BLaER1 treated with 17β-estradiol and CSF1 and Interleukin-3, amounts not matched to agents 10 nM and 100 nM (cell line): ENCODE data around the gene KRT78.
"Not testable (repeated sequence)": the region's sequence is repeated elsewhere in the genome, so short reads cannot be mapped to it uniquely, and the experiment has no call there.

Experiments
- H3K27ac ChIP-seq, 11 experiments: shearing (Covaris generic); formaldehyde crosslinking; 2 replicates each; pipeline ENCODE4 v1.8.1; 2022
- H3K27me3 ChIP-seq, 11 experiments: shearing (Covaris generic); formaldehyde crosslinking; 2 replicates each; pipeline ENCODE4 v1.8.1; 2022
- H3K36me3 ChIP-seq, 11 experiments: shearing (Covaris generic); formaldehyde crosslinking; 2 replicates each; pipeline ENCODE4 v1.8.1; 2022
- H3K4me1 ChIP-seq, 10 experiments: shearing (Covaris generic); formaldehyde crosslinking; 2 replicates each; pipeline ENCODE4 v1.8.1; 2022
- H3K4me2 ChIP-seq, 11 experiments: shearing (Covaris generic); formaldehyde crosslinking; 2 replicates each; pipeline ENCODE4 v1.8.1; 2022
- H3K4me3 ChIP-seq, 10 experiments: shearing (Covaris generic); formaldehyde crosslinking; 2 replicates each; pipeline ENCODE4 v1.8.1; 2022
- H3K9ac ChIP-seq, 11 experiments: shearing (Covaris generic); formaldehyde crosslinking; 2 replicates each; pipeline ENCODE4 v1.8.1; 2022
- H3K9me3 ChIP-seq, 11 experiments: shearing (Covaris generic); formaldehyde crosslinking; replicated peaks in 1 of 11; 2 replicates each; pipeline ENCODE4 v1.8.1; 2022
- H4K20me1 ChIP-seq, 11 experiments: shearing (Covaris generic); formaldehyde crosslinking; 2 replicates each; pipeline ENCODE4 v1.8.1; 2022
- Cebpa-rat ChIP-seq, 11 experiments: shearing (Covaris generic); IDR thresholded peaks; 2 replicates each; pipeline ENCODE4 v1.8.1; 2022

KRT78 gene, protein sequence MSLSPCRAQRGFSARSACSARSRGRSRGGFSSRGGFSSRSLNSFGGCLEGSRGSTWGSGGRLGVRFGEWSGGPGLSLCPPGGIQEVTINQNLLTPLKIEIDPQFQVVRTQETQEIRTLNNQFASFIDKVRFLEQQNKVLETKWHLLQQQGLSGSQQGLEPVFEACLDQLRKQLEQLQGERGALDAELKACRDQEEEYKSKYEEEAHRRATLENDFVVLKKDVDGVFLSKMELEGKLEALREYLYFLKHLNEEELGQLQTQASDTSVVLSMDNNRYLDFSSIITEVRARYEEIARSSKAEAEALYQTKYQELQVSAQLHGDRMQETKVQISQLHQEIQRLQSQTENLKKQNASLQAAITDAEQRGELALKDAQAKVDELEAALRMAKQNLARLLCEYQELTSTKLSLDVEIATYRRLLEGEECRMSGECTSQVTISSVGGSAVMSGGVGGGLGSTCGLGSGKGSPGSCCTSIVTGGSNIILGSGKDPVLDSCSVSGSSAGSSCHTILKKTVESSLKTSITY

GRCh38 chr12:52848661-52849255 lies at the start of gene KRT78:
TSS of gene KRT78 (minus strand) at chr12:52848994. CDS start at chr12:52848930, 64 bp downstream.
- Histone ChIP-seq H4K20me1 (no peaks in the 10 kb centered on the region; a peak in 1 of 22 replicates), H3K4me3 (no peak within 1 kb of the TSS), H3K9me3 (no peaks in the 10 kb centered on the region), H3K27ac (no peak within 1 kb of the TSS), H3K9ac (no peak within 1 kb of the TSS), H3K4me2 (peak within 1 kb of the TSS in 4 of 11 experiments; percentile 4 to 46 (median 8); a peak in 4 of 22 replicates), H3K36me3 (no peaks in the 10 kb centered on the region), H3K27me3 (no peaks in the 10 kb centered on the region), H3K4me1 (peaks cover 11 to 24% (median 19%) of the 10 kb centered on the region in 10 experiments; a peak in 17 of 20 replicates)
- no peak for TF ChIP-seq Cebpa-rat (IDR thresholded peaks at IDR 0.05)

- no peak for TF ChIP-seq Cebpa-rat (IDR thresholded peaks at IDR 0.05)
- Histone ChIP-seq H3K9me3 (no peaks in the 10 kb centered on the region), H3K4me1 (no peaks in the 10 kb centered on the region), H3K36me3 (no peaks in the 10 kb centered on the region), H3K27me3 (no peaks in the 10 kb centered on the region), H3K4me3 (no peak overlapping the region), H3K27ac (no peak overlapping the region), H4K20me1 (no peaks in the 10 kb centered on the region), H3K9ac (no peak overlapping the region), H3K4me2 (no peak overlapping the region)
Observed at GRCh38 chr12:52896190-52897100, 47.7 kb upstream of the KRT78 start.

- Histone ChIP-seq H3K4me3 (no peak overlapping the region), H3K9me3 (no peaks in the 10 kb centered on the region), H3K36me3 (no peaks in the 10 kb centered on the region), H3K4me1 (no peaks in the 10 kb centered on the region), H4K20me1 (no peaks in the 10 kb centered on the region), H3K27me3 (no peaks in the 10 kb centered on the region), H3K9ac (no peak overlapping the region), H3K4me2 (no peak overlapping the region), H3K27ac (no peak overlapping the region)
- TF ChIP-seq Cebpa-rat (IDR thresholded peaks at IDR 0.05), result no peak
Observed at GRCh38 chr12:52895726-52896189, 47.0 kb upstream of the KRT78 start.

DNA sequence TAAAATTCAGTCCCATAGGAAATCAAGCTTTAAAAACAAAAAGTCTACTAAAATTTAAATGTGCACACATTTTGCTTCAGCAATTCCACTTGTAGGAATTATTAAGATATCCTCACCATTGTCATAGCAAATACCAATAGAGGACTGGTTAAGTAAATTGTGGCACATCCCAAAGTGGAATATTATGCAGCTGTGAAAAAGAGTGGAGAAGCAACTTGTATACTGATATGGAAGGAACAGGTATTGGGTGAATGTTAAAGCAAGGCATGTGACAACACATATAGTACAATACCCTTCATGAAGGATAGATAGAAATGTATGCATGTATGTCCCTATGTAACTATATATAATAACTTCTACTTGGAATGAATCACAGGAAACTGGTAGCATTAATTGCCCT lies 44.2 kb upstream of the KRT78 start:
- Histone ChIP-seq H3K36me3 (no peaks in the 10 kb centered on the region), H3K9me3 (no peaks in the 10 kb centered on the region), H3K4me1 (no peaks in the 10 kb centered on the region), H4K20me1 (no peaks in the 10 kb centered on the region), H3K27ac (no peak overlapping the region), H3K9ac (no peak overlapping the region), H3K4me2 (no peak overlapping the region), H3K4me3 (no peak overlapping the region), H3K27me3 (no peaks in the 10 kb centered on the region)
- TF ChIP-seq Cebpa-rat (IDR thresholded peaks at IDR 0.05), result no peak

- Histone ChIP-seq H3K27me3 (no peaks in the 10 kb centered on the region), H3K9me3 (no peaks in the 10 kb centered on the region), H3K36me3 (no peaks in the 10 kb centered on the region), H4K20me1 (no peaks in the 10 kb centered on the region), H3K4me2 (no peak overlapping the region), H3K4me1 (no peaks in the 10 kb centered on the region), H3K27ac (no peak overlapping the region), H3K4me3 (no peak overlapping the region), H3K9ac (no peak overlapping the region)
- no peak for TF ChIP-seq Cebpa-rat (IDR thresholded peaks at IDR 0.05)
Observed at GRCh38 chr12:52892207-52892852, 43.5 kb upstream of the KRT78 start.

GRCh38 chr12:52891044-52891443 lies 42.2 kb upstream of the KRT78 start:
- Histone ChIP-seq H3K27ac (no peak overlapping the region), H3K36me3 (no peaks in the 10 kb centered on the region), H3K4me1 (no peaks in the 10 kb centered on the region), H4K20me1 (no peaks in the 10 kb centered on the region), H3K9ac (no peak overlapping the region), H3K27me3 (no peaks in the 10 kb centered on the region), H3K4me2 (no peak overlapping the region), H3K9me3 (no peaks in the 10 kb centered on the region), H3K4me3 (no peak overlapping the region)
- no peak for TF ChIP-seq Cebpa-rat (IDR thresholded peaks at IDR 0.05)

GRCh38 chr12:52890417-52890816 lies 41.6 kb upstream of the KRT78 start:
- Histone ChIP-seq H3K4me1 (no peaks in the 10 kb centered on the region), H3K27me3 (no peaks in the 10 kb centered on the region), H3K36me3 (no peaks in the 10 kb centered on the region), H3K9ac (no peak overlapping the region), H3K27ac (no peak overlapping the region), H3K4me2 (no peak overlapping the region), H3K4me3 (no peak overlapping the region), H3K9me3 (no peaks in the 10 kb centered on the region), H4K20me1 (no peaks in the 10 kb centered on the region)
- TF ChIP-seq Cebpa-rat (IDR thresholded peaks at IDR 0.05), result no peak

GRCh38 chr12:52884526-52885293 lies 35.9 kb upstream of the KRT78 start:
- Histone ChIP-seq H3K27me3 (no peaks in the 10 kb centered on the region), H3K4me1 (peaks cover 0 to 14% (median 8%) of the 10 kb centered on the region in 10 experiments; a peak in 9 of 20 replicates), H3K9ac (no peak overlapping the region), H3K9me3 (no peaks in the 10 kb centered on the region), H3K4me2 (peak overlapping the region in 2 of 11 experiments; percentile 10 to 23; a peak in 2 of 22 replicates), H4K20me1 (no peaks in the 10 kb centered on the region), H3K4me3 (no peak overlapping the region), H3K36me3 (no peaks in the 10 kb centered on the region), H3K27ac (no peak overlapping the region)
- no peak for TF ChIP-seq Cebpa-rat (IDR thresholded peaks at IDR 0.05)

DNA sequence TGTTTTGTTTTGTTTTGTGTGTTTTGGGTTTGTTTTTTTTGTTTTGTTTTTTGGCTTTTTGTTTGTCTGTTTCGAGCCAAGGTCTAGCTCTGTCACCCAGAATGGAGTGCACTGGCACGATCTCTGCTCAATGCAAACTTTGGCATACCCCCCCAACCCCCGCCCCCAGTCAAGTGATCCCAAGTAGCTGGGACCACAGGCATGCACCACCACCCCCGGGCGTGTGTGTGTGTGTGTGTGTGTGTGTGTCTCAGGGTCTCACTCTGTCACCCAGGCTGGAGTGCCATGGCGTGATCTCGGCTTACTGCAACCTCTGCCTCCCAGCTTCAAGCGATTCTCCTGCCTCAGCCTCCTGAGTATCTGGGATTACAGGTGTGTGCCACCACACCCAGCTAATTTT lies 31.7 kb upstream of the KRT78 start:
- Histone ChIP-seq H3K4me1 (peaks cover 4 to 42% (median 33%) of the 10 kb centered on the region in 10 experiments; a peak in 18 of 20 replicates), H3K9ac (peak overlapping the region in 4 of 11 experiments; percentile 7 to 33 (median 18); a peak in 3 of 22 replicates), H3K4me2 (peak overlapping the region in 8 of 11 experiments; percentile 64 to 76 (median 69); a peak in 16 of 22 replicates)
- H3K4me3 ChIP-seq, H3K9me3 ChIP-seq, H3K36me3 ChIP-seq, H4K20me1 ChIP-seq, H3K27me3 ChIP-seq, H3K27ac ChIP-seq: not testable (repeated sequence)
